HG03196 (cell line): ENCODE measurements around the gene NEBL.

Experiments used
- ATAC-seq: cut with Tn5 transposase; IDR thresholded peaks from one replicate; pipeline ENCODE4 v1.9.1; 2021; ENCODE audit not compliant: unreplicated experiment

Gene NEBL

GRCh38 chr10:20870834-20871233, 26.3 kb downstream of the NEBL start:
- no peak for ATAC-seq

GRCh38 chr10:20863008-20863407, 34.1 kb downstream of the NEBL start:
- no peak for ATAC-seq

GRCh38 chr10:20858292-20859124, 38.6 kb downstream of the NEBL start:
- ATAC-seq, result no peak

DNA sequence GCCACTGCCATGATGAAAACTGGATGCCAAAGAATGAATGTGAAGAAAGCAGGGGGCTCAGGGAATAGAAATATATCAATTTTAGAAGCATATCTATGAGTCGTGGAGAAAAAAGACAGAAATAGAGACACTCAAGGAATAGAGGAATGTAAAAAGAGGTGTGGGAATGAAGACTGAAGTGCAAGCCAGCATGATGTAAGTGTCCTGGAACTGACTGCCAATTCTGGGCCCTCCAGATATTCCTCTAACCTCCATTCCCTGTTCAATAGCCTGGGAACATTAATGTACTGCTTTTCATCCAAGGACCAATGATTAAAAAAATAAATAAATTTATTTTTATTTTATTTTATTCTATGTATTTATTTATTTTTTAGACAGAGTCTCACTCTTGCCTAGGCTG, 40.6 kb downstream of the NEBL start:
- ATAC-seq, result no peak

GRCh38 chr10:20855398-20856038, 41.6 kb downstream of the NEBL start:
- ATAC-seq, result no peak

- no peak for ATAC-seq
These were observed 43.8 kb downstream of the NEBL start for GRCh38 chr10:20853276-20853675.

DNA sequence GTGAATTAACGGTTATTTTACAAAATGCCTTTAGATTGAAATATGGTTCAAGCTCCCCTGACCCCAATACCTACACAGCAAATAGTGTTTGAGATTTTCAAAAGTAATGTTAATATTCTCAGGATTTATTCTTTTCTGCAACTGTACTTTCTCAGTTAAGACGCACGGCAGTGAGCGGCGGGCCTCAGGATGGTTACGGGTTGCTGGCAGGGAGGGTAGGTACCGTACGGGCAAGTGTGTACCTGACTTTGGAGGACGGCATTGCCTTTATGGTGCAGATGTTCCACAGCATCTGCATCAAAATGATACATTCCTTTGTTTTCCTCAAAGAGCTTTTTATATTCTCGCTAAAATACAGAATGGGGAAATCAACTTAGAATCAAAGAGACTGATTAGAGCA, 44.8 kb downstream of the NEBL start:
- ATAC-seq, result no peak

DNA sequence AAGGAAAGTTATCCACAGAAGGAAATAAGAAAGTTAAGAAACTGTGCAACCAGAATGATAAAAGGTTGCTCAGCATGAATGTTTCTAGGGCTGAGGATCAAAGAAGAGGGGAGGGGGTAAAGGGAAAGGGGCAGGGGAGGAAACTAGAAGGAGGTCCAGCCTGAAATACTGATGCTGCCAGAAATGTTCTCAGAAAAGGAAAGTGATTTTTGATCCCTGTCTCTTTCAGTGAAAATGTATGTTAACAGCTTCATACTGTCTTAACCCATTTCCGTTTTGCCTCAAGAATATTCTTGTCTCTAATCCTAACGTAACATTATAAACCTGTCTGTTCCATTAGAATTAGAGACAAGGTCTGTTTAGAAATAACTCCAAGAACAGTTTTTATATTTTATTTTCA, 49.6 kb downstream of the NEBL start:
- ATAC-seq, result no peak

DNA sequence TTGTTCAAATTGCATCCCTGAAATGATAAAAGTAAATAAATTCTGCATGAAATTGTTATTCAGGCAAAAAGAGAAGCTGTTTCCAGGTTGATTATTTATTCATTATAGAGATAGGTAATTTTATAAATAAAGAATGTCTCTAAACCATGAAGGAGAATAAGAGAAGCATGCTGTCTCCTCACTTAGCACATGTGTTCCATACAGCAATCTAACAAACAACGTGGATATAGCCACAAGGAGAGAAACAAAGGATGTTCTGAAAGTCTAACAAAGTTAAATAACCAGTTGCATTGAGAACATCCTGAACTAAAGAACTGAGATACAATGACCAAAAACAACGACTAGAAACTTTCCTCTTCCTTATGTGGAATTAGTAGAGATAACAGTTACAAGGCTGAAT, 50.8 kb downstream of the NEBL start:
- ATAC-seq, result no peak

GRCh38 chr10:20841419-20841818, 55.7 kb downstream of the NEBL start:
- ATAC-seq, result no peak

GRCh38 chr10:20839910-20840309, 57.2 kb downstream of the NEBL start:
- no peak for ATAC-seq

GRCh38 chr10:20839141-20839540, 58.0 kb downstream of the NEBL start:
- ATAC-seq, result no peak

DNA sequence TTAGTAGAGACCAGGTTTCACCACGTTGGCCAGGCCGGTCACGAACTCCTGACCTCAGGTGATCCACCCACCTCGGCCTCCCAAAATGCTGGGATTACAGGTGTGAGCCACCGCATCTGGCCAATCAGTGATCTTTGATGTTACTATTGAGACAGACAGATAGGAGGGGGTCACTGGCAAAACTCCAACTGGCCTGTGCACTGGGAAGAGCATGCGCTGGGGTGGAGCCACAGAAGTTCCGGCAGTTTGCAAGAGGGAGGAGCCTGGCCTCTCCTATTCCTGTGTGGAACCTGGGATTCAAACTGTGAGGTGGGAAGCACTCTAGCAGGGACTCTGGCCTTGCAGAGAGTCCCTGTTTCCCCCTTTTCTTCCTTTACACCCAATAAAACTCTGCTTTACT, 60.7 kb downstream of the NEBL start:
- no peak for ATAC-seq

- ATAC-seq, result no peak
These were observed 61.8 kb downstream of the NEBL start for GRCh38 chr10:20835335-20835734.

GRCh38 chr10:20834825-20835224, 62.3 kb downstream of the NEBL start:
- ATAC-seq, result no peak

GRCh38 chr10:20822825-20823224, 74.3 kb downstream of the NEBL start:
- ATAC-seq, result no peak

GRCh38 chr10:20817646-20818045, 79.5 kb downstream of the NEBL start:
- no peak for ATAC-seq

- no peak for ATAC-seq
These were observed 80.0 kb downstream of the NEBL start for GRCh38 chr10:20817116-20817515.

GRCh38 chr10:20814116-20814515, 83.0 kb downstream of the NEBL start:
- ATAC-seq, result no peak

DNA sequence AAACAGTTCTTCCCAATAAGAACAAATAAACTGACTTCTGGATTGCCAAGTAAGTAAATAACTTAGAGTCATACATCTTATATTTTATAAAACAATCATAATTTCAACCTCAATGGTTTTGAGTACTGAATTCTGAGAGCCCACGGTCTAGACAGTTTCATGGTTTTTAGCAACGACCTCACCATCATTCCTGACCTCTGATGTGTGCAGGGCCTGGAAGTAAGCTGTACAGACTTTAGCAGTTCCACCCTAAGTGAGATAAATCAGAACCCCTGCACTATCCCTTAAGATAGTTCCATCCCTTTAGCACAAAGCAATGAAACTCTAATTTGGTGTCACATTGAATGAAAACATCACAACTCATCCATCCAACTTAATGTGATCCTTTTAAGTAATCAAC, 86.0 kb downstream of the NEBL start:
- ATAC-seq, result no peak

- no peak for ATAC-seq
These were observed 87.5 kb downstream of the NEBL start for GRCh38 chr10:20809631-20810030.

DNA sequence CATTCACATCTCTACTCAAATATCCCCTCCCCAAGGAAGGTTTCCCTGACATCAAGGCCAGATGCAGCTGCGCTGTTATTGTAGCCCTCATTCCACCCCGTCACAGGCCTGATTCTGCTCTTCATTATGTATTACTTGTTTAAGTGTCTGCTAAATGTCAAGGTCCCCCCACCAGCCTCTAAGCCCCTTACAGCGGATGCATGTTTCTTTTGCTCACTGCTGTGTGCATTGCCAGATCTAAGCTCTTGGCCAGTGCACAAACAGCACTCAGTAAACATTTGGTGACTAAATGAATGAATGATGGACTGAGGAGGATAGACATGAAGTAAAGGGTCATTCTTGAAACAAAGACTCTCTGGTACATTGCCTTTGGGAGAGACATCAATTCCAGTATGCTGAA, 90.6 kb downstream of the NEBL start:
- no peak for ATAC-seq

DNA sequence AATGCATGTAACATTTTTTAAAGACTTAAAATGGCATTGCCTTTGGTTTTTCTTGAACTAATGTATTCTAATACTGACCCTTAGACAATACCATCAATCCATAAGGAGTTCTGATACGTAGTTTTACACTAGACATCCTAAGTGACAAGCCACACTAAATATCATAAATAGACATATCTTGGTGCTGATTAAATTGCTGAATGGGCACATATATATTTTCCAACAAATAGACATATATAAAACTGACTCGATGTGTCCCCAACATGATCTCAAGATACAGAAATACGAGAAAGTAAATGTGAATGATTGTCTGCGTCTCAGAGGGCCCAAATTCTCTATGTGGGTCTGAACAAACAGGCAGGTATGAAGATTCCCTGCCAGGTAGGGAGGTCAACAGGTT, 99.8 kb downstream of the NEBL start:
- no peak for ATAC-seq
